Neural progenitor cell (in vitro differentiated cells): Measurements from ENCODE around the gene PARP2. TPM values are rescaled to one million over a fixed set of nuclear protein-coding genes. Genes with fewer than 3 reads are reported as not detected.

Experiments used
- DNase-seq: peaks from one replicate; pipeline ENCODE4 v3.0.0-alpha.2; 2016; ENCODE audit warnings: low spot score
- H2AFZ ChIP-seq: fragments of 200-600 bp; sonication (generic); replicated peaks from 2 replicates; pipeline ENCODE4 v1.6.1; 2016; ENCODE audit warnings: antibody characterized with exemption
- H3F3A ChIP-seq: fragments of 200-600 bp; sonication (generic); 2 replicates; pipeline ENCODE4 v1.6.1; 2016; ENCODE audit warnings: antibody characterized with exemption, low read depth
- H3K27ac ChIP-seq: fragments of 200-600 bp; sonication (generic); 2 replicates; pipeline ENCODE4 v1.5.1; 2016; ENCODE audit warnings: mild to moderate bottlenecking
- H3K27me3 ChIP-seq: fragments of 200-600 bp; sonication (generic); 2 replicates; pipeline ENCODE4 v1.6.1; 2016; ENCODE audit warnings: mild to moderate bottlenecking, moderate library complexity
- H3K36me3 ChIP-seq: fragments of 200-600 bp; sonication (generic); 2 replicates; pipeline ENCODE4 v1.5.1; 2016
- H3K4me1 ChIP-seq: fragments of 200-600 bp; sonication (generic); 2 replicates; pipeline ENCODE4 v1.6.1; 2016; ENCODE audit warnings: mixed run types
- H3K4me2 ChIP-seq: fragments of 200-600 bp; sonication (generic); 2 replicates; pipeline ENCODE4 v1.6.1; 2016
- H3K4me3 ChIP-seq: fragments of 200-600 bp; sonication (generic); 2 replicates; pipeline ENCODE4 v1.5.1; 2016
- H3K79me2 ChIP-seq: fragments of 200-600 bp; sonication (generic); 2 replicates; pipeline ENCODE4 v1.6.1; 2016; ENCODE audit warnings: low read depth
- H3K9ac ChIP-seq: fragments of 200-600 bp; sonication (generic); 2 replicates; pipeline ENCODE4 v1.6.1; 2016
- H3K9me3 ChIP-seq: fragments of 200-600 bp; sonication (generic); 2 replicates; pipeline ENCODE4 v1.5.1; 2016; ENCODE audit warnings: low read depth
- H4K20me1 ChIP-seq: fragments of 200-600 bp; sonication (generic); 2 replicates; pipeline ENCODE4 v1.6.1; 2016; ENCODE audit warnings: low read depth
- H3K27ac Mint-ChIP-seq: 3 replicates; pipeline ENCODE4 v1.8.0; 2021; ENCODE audit warnings: mixed read lengths
- H3K27me3 Mint-ChIP-seq: 2 replicates; pipeline ENCODE4 v1.8.0; 2022; ENCODE audit warnings: low read depth, mild to moderate bottlenecking, inconsistent platforms, moderate library complexity, mixed read lengths; ENCODE audit not compliant: insufficient read depth
- H3K36me3 Mint-ChIP-seq: 3 replicates; pipeline ENCODE4 v1.8.0; 2021; ENCODE audit warnings: mixed read lengths
- H3K4me1 Mint-ChIP-seq: 3 replicates; pipeline ENCODE4 v1.8.0; 2021; ENCODE audit warnings: mixed read lengths
- H3K4me3 Mint-ChIP-seq: 3 replicates; pipeline ENCODE4 v1.8.0; 2021; ENCODE audit warnings: mild to moderate bottlenecking, moderate library complexity, mixed read lengths
- H3K9me3 Mint-ChIP-seq: 3 replicates; pipeline ENCODE4 v1.8.0; 2020; ENCODE audit warnings: mixed read lengths
- CTCF ChIP-seq: fragments of 200-600 bp; sonication (generic); IDR thresholded peaks from 2 replicates; pipeline ENCODE4 v1.5.1; 2017; ENCODE audit warnings: antibody characterized with exemption, mild to moderate bottlenecking
- EZH2 ChIP-seq: fragments of 200-600 bp; sonication (generic); IDR thresholded peaks from 2 replicates; pipeline ENCODE4 v1.6.1; 2017; ENCODE audit warnings: antibody characterized with exemption, mild to moderate bottlenecking, moderate library complexity
- EZH2phosphoT487 ChIP-seq: fragments of 200-600 bp; sonication (generic); IDR thresholded peaks from 2 replicates; pipeline ENCODE4 v1.6.1; 2017; ENCODE audit warnings: antibody characterized with exemption
- total RNA-seq: library from RNA; depleted of rRNA; stranded (reverse); fragments of >200 nt; gene quantifications from 2 replicates; pipeline ENCODE4 v1.2.3, GENCODE V29; 2015; ENCODE audit warnings: low replicate concordance

The PARP2 gene
- total RNA-seq, 1 donor from 2014 or later: 47.2 TPM

- Histone ChIP-seq H3F3A (peaks cover 9% of the 10 kb centered on the region), H4K20me1 (no peaks in the 10 kb centered on the region), H3K27ac (no peak overlapping the region), H3K4me2 (no peak overlapping the region), H3K27me3 (no peaks in the 10 kb centered on the region), H2AFZ (no peak overlapping the region), H3K4me1 (peaks cover 8% of the 10 kb centered on the region), H3K4me3 (no peak overlapping the region), H3K9ac (no peak overlapping the region), H3K79me2 (no peaks in the 10 kb centered on the region), H3K9me3 (no peaks in the 10 kb centered on the region), H3K36me3 (no peaks in the 10 kb centered on the region)
- Mint-ChIP-seq H3K27me3 (peaks cover 3% of the 10 kb centered on the region), H3K36me3 (peaks cover 25% of the 10 kb centered on the region), H3K4me1 (peaks cover 8% of the 10 kb centered on the region), H3K4me3 (no peak overlapping the region), H3K27ac (no peak overlapping the region), H3K9me3 (no peaks in the 10 kb centered on the region)
- TF ChIP-seq EZH2phosphoT487: no peak
- no peak for TF ChIP-seq EZH2
- TF ChIP-seq CTCF: no peak
- no peak for DNase-seq
Measured at GRCh38 chr14:20384886-20385285, 41.5 kb downstream of the PARP2 start.

- peaks cover 3% of the 10 kb centered on the region for H3K27me3 Mint-ChIP-seq
- no peaks in the 10 kb centered on the region for H3K27me3 ChIP-seq
- no peak for DNase-seq
- no peak overlapping the region for H3K4me2 ChIP-seq
- no peaks in the 10 kb centered on the region for H4K20me1 ChIP-seq
- H3K4me3 ChIP-seq: no peak overlapping the region
- TF ChIP-seq EZH2phosphoT487 (no peak), CTCF (no peak), EZH2 (no peak)
- H3K9me3 Mint-ChIP-seq: no peaks in the 10 kb centered on the region
- H3K4me1 ChIP-seq: peaks cover 8% of the 10 kb centered on the region
- no peak overlapping the region for H3K4me3 Mint-ChIP-seq
- peaks cover 9% of the 10 kb centered on the region for H3F3A ChIP-seq
- H3K9me3 ChIP-seq: no peaks in the 10 kb centered on the region
- H3K27ac ChIP-seq: no peak overlapping the region
- H3K4me1 Mint-ChIP-seq: peaks cover 8% of the 10 kb centered on the region
- H3K27ac Mint-ChIP-seq: no peak overlapping the region
- H3K36me3 Mint-ChIP-seq: peaks cover 20% of the 10 kb centered on the region
- no peaks in the 10 kb centered on the region for H3K79me2 ChIP-seq
- H3K9ac ChIP-seq: no peak overlapping the region
- H2AFZ ChIP-seq: no peak overlapping the region
- H3K36me3 ChIP-seq: no peaks in the 10 kb centered on the region
Measured at GRCh38 chr14:20386276-20386855, 42.9 kb downstream of the PARP2 start.

- no peaks in the 10 kb centered on the region for H3K79me2 ChIP-seq
- H3K36me3 Mint-ChIP-seq: peaks cover 16% of the 10 kb centered on the region
- TF ChIP-seq EZH2phosphoT487 (no peak), EZH2 (no peak), CTCF (no peak)
Measured at GRCh38 chr14:20387576-20387975, 44.1 kb downstream of the PARP2 start.

More at GRCh38 chr14:20387576-20387975, 44.1 kb downstream of the PARP2 start:
- H3K9me3 ChIP-seq: no peaks in the 10 kb centered on the region
- H3K4me1 ChIP-seq: peaks cover 8% of the 10 kb centered on the region
- no peak overlapping the region for H3K27ac ChIP-seq
- H3K4me3 ChIP-seq: no peak overlapping the region
- no peak overlapping the region for H3K4me2 ChIP-seq
- H4K20me1 ChIP-seq: no peaks in the 10 kb centered on the region
- H3K4me1 Mint-ChIP-seq: peaks cover 8% of the 10 kb centered on the region
- no peaks in the 10 kb centered on the region for H3K9me3 Mint-ChIP-seq
- H3K27me3 Mint-ChIP-seq: peaks cover 3% of the 10 kb centered on the region
- no peak overlapping the region for H3K9ac ChIP-seq
- H3K27me3 ChIP-seq: no peaks in the 10 kb centered on the region
- H3K4me3 Mint-ChIP-seq: no peak overlapping the region
- H2AFZ ChIP-seq: no peak overlapping the region
- H3K36me3 ChIP-seq: no peaks in the 10 kb centered on the region
- H3K27ac Mint-ChIP-seq: no peak overlapping the region
- H3F3A ChIP-seq: peaks cover 9% of the 10 kb centered on the region
- no peak for DNase-seq
